Measurements from ENCODE around the gene GCNT1.
"Not testable (repeated sequence)": the region's sequence is repeated elsewhere in the genome, so short reads cannot be mapped to it uniquely, and the experiment has no call there.

DNA sequence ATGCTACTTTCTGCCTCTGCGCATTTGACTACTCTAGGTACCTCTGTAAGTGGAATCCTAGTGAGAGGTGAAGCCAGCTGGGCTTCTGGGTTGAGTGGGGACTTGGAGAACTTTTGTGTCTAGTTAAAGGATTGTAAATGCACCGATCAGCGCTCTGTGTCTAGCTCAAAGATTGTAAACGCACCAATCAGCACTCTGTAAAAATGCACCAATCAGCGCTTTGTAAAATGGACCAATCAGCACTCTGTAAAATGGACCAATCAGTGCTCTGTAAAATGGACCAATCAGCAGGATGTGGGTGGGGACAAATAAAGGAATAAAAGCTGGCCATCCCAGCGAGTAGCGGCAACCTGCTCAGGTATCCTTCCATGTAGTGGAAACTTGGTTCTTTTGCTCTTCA is 18.8 kb downstream of the GCNT1 start:
- TF ChIP-seq TCF12 (IDR thresholded peaks at IDR 0.05); JUND (IDR thresholded peaks at IDR 0.05); TEAD4 (IDR thresholded peaks at IDR 0.05; ENCODE audit: borderline replicate concordance, insufficient read depth); GATA2 (CRISPR knock-in tag; IDR thresholded peaks at IDR 0.05); RAD21 (IDR thresholded peaks at IDR 0.05; ENCODE audit: low read length); FOXM1 (IDR thresholded peaks at IDR 0.05; ENCODE audit: low read depth); SIN3A (IDR thresholded peaks at IDR 0.05; ENCODE audit: borderline replicate concordance, low read depth, low read length): not testable (repeated sequence)
- TF ChIP-seq, protein P1, sequence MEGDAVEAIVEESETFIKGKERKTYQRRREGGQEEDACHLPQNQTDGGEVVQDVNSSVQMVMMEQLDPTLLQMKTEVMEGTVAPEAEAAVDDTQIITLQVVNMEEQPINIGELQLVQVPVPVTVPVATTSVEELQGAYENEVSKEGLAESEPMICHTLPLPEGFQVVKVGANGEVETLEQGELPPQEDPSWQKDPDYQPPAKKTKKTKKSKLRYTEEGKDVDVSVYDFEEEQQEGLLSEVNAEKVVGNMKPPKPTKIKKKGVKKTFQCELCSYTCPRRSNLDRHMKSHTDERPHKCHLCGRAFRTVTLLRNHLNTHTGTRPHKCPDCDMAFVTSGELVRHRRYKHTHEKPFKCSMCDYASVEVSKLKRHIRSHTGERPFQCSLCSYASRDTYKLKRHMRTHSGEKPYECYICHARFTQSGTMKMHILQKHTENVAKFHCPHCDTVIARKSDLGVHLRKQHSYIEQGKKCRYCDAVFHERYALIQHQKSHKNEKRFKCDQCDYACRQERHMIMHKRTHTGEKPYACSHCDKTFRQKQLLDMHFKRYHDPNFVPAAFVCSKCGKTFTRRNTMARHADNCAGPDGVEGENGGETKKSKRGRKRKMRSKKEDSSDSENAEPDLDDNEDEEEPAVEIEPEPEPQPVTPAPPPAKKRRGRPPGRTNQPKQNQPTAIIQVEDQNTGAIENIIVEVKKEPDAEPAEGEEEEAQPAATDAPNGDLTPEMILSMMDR (IDR thresholded peaks at IDR 0.05), result not testable (repeated sequence)
- TF ChIP-seq, protein P2, sequence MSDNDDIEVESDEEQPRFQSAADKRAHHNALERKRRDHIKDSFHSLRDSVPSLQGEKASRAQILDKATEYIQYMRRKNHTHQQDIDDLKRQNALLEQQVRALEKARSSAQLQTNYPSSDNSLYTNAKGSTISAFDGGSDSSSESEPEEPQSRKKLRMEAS (IDR thresholded peaks at IDR 0.05; ENCODE audit: low read depth), result not testable (repeated sequence)
- TF ChIP-seq, protein P3, sequence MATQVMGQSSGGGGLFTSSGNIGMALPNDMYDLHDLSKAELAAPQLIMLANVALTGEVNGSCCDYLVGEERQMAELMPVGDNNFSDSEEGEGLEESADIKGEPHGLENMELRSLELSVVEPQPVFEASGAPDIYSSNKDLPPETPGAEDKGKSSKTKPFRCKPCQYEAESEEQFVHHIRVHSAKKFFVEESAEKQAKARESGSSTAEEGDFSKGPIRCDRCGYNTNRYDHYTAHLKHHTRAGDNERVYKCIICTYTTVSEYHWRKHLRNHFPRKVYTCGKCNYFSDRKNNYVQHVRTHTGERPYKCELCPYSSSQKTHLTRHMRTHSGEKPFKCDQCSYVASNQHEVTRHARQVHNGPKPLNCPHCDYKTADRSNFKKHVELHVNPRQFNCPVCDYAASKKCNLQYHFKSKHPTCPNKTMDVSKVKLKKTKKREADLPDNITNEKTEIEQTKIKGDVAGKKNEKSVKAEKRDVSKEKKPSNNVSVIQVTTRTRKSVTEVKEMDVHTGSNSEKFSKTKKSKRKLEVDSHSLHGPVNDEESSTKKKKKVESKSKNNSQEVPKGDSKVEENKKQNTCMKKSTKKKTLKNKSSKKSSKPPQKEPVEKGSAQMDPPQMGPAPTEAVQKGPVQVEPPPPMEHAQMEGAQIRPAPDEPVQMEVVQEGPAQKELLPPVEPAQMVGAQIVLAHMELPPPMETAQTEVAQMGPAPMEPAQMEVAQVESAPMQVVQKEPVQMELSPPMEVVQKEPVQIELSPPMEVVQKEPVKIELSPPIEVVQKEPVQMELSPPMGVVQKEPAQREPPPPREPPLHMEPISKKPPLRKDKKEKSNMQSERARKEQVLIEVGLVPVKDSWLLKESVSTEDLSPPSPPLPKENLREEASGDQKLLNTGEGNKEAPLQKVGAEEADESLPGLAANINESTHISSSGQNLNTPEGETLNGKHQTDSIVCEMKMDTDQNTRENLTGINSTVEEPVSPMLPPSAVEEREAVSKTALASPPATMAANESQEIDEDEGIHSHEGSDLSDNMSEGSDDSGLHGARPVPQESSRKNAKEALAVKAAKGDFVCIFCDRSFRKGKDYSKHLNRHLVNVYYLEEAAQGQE (IDR thresholded peaks at IDR 0.05; ENCODE audit: low read depth, low read length), result not testable (repeated sequence)

Data from SK-N-SH (cell line).